HG03575 (cell line): ENCODE results near the gene NDUFC2.
"Not testable (repeated sequence)": the region's sequence is repeated elsewhere in the genome, so short reads cannot be mapped to it uniquely, and the experiment has no call there.

ENCODE experiments used
- ATAC-seq: cut with Tn5 transposase; IDR thresholded peaks from one replicate; pipeline ENCODE4 v1.9.1; 2021; ENCODE audit not compliant: unreplicated experiment, insufficient number of reproducible peaks, low FRiP score; ENCODE audit errors: extremely low read depth

NDUFC2 gene

GRCh38 chr11:78059749-78060328 is 19.8 kb downstream of the NDUFC2 start:
- not testable (repeated sequence) for ATAC-seq

- no peak for ATAC-seq
Observed at GRCh38 chr11:78057462-78058055, 22.1 kb downstream of the NDUFC2 start.

GRCh38 chr11:78056093-78056492 is 23.6 kb downstream of the NDUFC2 start:
- ATAC-seq: no peak

GRCh38 chr11:78054971-78055370 is 24.7 kb downstream of the NDUFC2 start:
- no peak for ATAC-seq

GRCh38 chr11:78050964-78051831 is 28.5 kb downstream of the NDUFC2 start:
- no peak for ATAC-seq

GRCh38 chr11:78049348-78049747 is 30.3 kb downstream of the NDUFC2 start:
- ATAC-seq: no peak

- no peak for ATAC-seq
Observed at GRCh38 chr11:78048561-78048960, 31.1 kb downstream of the NDUFC2 start.

GRCh38 chr11:78046486-78046854 is 33.2 kb downstream of the NDUFC2 start:
- no peak for ATAC-seq

- ATAC-seq: no peak
Observed at GRCh38 chr11:78045851-78046485, 33.7 kb downstream of the NDUFC2 start.

- no peak for ATAC-seq
Observed at GRCh38 chr11:78044706-78045105, 35.0 kb downstream of the NDUFC2 start.

GRCh38 chr11:78041843-78042440 is 37.7 kb downstream of the NDUFC2 start:
- no peak for ATAC-seq

GRCh38 chr11:78041380-78041719 is 38.3 kb downstream of the NDUFC2 start:
- not testable (repeated sequence) for ATAC-seq

- no peak for ATAC-seq
Observed at GRCh38 chr11:78040691-78041379, 38.8 kb downstream of the NDUFC2 start.

GRCh38 chr11:78039919-78040671 is 39.6 kb downstream of the NDUFC2 start:
- no peak for ATAC-seq

GRCh38 chr11:78039391-78039918 is 40.2 kb downstream of the NDUFC2 start:
- ATAC-seq: no peak

- ATAC-seq: no peak
Observed at GRCh38 chr11:78038697-78039313, 40.9 kb downstream of the NDUFC2 start.

GRCh38 chr11:78037825-78038620 is 41.6 kb downstream of the NDUFC2 start:
- ATAC-seq: no peak
